ENCODE results near the gene TFDP3. TPM values are rescaled to one million over a fixed set of nuclear protein-coding genes. Genes with fewer than 3 reads are reported as not detected.

Gene TFDP3
- total and polyA plus RNA-seq, 10 of the 15 experiments (the other 5 are each of a cell fraction or from before 2014, with no cell fraction given): 0.14 TPM; not detected in 9

GRCh38 chrX:133215017-133215416 is 3.1 kb downstream of the TFDP3 start (continued):
- TF ChIP-seq SKIL (IDR thresholded peaks at IDR 0.05; ENCODE audit: low read depth, poor library complexity, severe bottlenecking) (no peak), ZNF207 (IDR thresholded peaks at IDR 0.05; ENCODE audit: borderline replicate concordance) (no peak), NFXL1 (IDR thresholded peaks at IDR 0.05; ENCODE audit: borderline replicate concordance) (no peak), MAX (IDR thresholded peaks at IDR 0.05; ENCODE audit: low read depth, low read length) (no peak)

GRCh38 chrX:133214301-133214700 is 3.9 kb downstream of the TFDP3 start:
- FAIRE-seq: no peak
- Histone ChIP-seq H3K27me3 (replicated peaks in 1 of 2; ENCODE audit: control insufficient read depth in 2 of 2, insufficient read depth in 2 of 2, low read length in 1 of 2) (no peaks in the 10 kb centered on the region), H2AFZ (ENCODE audit: control insufficient read depth, low read depth, low read length) (no peak overlapping the region), H3K4me3 (no peak overlapping the region), H3K9me3 (replicated peaks; ENCODE audit: control insufficient read depth, insufficient read depth, low read length) (no peaks in the 10 kb centered on the region), H3K79me2 (ENCODE audit: control insufficient read depth, insufficient read depth, low read length) (no peaks in the 10 kb centered on the region), H4K20me1 (ENCODE audit: control insufficient read depth, insufficient read depth) (no peaks in the 10 kb centered on the region), H3K27ac (ENCODE audit: control insufficient read depth, insufficient read depth) (no peak overlapping the region), H3K4me1 (ENCODE audit: control insufficient read depth, insufficient read depth, low read length) (no peaks in the 10 kb centered on the region), H3K4me2 (ENCODE audit: control insufficient read depth, insufficient read depth) (no peak overlapping the region), H3K36me3 (ENCODE audit: control insufficient read depth in 2 of 2, insufficient read depth in 2 of 2, low read length in 1 of 2) (no peaks in the 10 kb centered on the region), H3K9ac (ENCODE audit: control insufficient read depth, insufficient read depth, low read length) (no peak overlapping the region)
- in situ Hi-C loops (cut with MboI): no loop called here
- RAD21 ChIA-PET (ENCODE audit: unreplicated experiment): interaction anchor here (1.3 kb wide), 1 partner anchor 210 kb away, joined by 3 read pairs; no protein-coding TSS in a partner anchor
- no peak for TF ChIP-seq LARP7 (IDR thresholded peaks at IDR 0.05)
- 17% methylated on average over 3 of the region's 3 CpGs for WGBS (ENCODE audit: insufficient coverage, insufficient replicate concordance, low lambda C conversion rate, missing lambda C conversion rate)
- SMC1A ChIA-PET (ENCODE audit: uncharacterized antibody, unreplicated experiment): interaction anchor here (1.3 kb wide), 1 partner anchor 456 kb away, joined by 4 read pairs; no protein-coding TSS in a partner anchor
- no TSS peak for BruUV-seq (replicated peaks)
- ATAC-seq: no peak
- DNase-seq (ENCODE audit: low read depth, low spot score): no peak
- intact Hi-C loops (cut with micrococcal nuclease; ENCODE audit: unreplicated experiment): no loop called here
- POLR2A ChIA-PET: no interaction called here
- CTCF ChIA-PET: interaction anchor here (1.1 kb wide), 1 partner anchor 168 kb away, joined by 3 read pairs; no protein-coding TSS in a partner anchor
